Stimulated activated naive CD8-positive, alpha-beta T cell treated with anti-CD3 and anti-CD28 coated beads, Interleukin-15, Interleukin-2, amounts not matched to agents 100 ng/mL and 50 ng/mL, for 24 hours (primary cell): Measurements from ENCODE around the gene SLC23A2.
"Not testable (repeated sequence)": the region's sequence is repeated elsewhere in the genome, so short reads cannot be mapped to it uniquely, and the experiment has no call there.

Experiments used
- H3K27ac Mint-ChIP-seq: one replicate; pipeline ENCODE4 v1.8.0; 2021; ENCODE audit warnings: mild to moderate bottlenecking, mixed read lengths
- H3K27me3 Mint-ChIP-seq: one replicate; pipeline ENCODE4 v1.8.0; 2021; ENCODE audit warnings: mixed read lengths
- H3K36me3 Mint-ChIP-seq: one replicate; pipeline ENCODE4 v1.8.0; 2021; ENCODE audit warnings: low read depth, mixed read lengths
- H3K4me1 Mint-ChIP-seq: one replicate; pipeline ENCODE4 v1.8.0; 2021; ENCODE audit warnings: low read depth, mixed read lengths
- H3K4me3 Mint-ChIP-seq: one replicate; pipeline ENCODE4 v1.8.0; 2021; ENCODE audit warnings: mild to moderate bottlenecking, mixed read lengths
- H3K9me3 Mint-ChIP-seq: one replicate; pipeline ENCODE4 v1.8.0; 2021; ENCODE audit warnings: mixed read lengths

Gene SLC23A2

GRCh38 chr20:5001174-5002076 is at the start of gene SLC23A2:
TSS of gene SLC23A2 (minus strand) at chr20:5001510. CDS start at chr20:4932562, 68,948 bp downstream.
- H3K27ac Mint-ChIP-seq: peak within 1 kb of the TSS; percentile 93
- H3K4me3 Mint-ChIP-seq: peak within 1 kb of the TSS; percentile 97
- H3K27me3 Mint-ChIP-seq: no peaks in the 10 kb centered on the region
- H3K36me3 Mint-ChIP-seq: peaks cover 4% of the 10 kb centered on the region
- H3K4me1 Mint-ChIP-seq: peaks cover 39% of the 10 kb centered on the region
- no peaks in the 10 kb centered on the region for H3K9me3 Mint-ChIP-seq

GRCh38 chr20:5046656-5047339 is 45.5 kb upstream of the SLC23A2 start:
- H3K27me3 Mint-ChIP-seq: no peaks in the 10 kb centered on the region
- peaks cover 4% of the 10 kb centered on the region for H3K4me1 Mint-ChIP-seq
- no peak overlapping the region for H3K27ac Mint-ChIP-seq
- no peaks in the 10 kb centered on the region for H3K9me3 Mint-ChIP-seq
- no peak overlapping the region for H3K4me3 Mint-ChIP-seq
- no peaks in the 10 kb centered on the region for H3K36me3 Mint-ChIP-seq

- Mint-ChIP-seq H3K9me3 (no peaks in the 10 kb centered on the region), H3K36me3 (no peaks in the 10 kb centered on the region), H3K4me3 (no peak overlapping the region), H3K27ac (no peak overlapping the region), H3K4me1 (peaks cover 4% of the 10 kb centered on the region), H3K27me3 (no peaks in the 10 kb centered on the region)
These were observed 44.6 kb upstream of the SLC23A2 start for GRCh38 chr20:5045906-5046305.

- Mint-ChIP-seq H3K36me3 (no peaks in the 10 kb centered on the region), H3K27me3 (no peaks in the 10 kb centered on the region), H3K9me3 (no peaks in the 10 kb centered on the region), H3K27ac (no peak overlapping the region), H3K4me3 (no peak overlapping the region), H3K4me1 (peaks cover 10% of the 10 kb centered on the region)
These were observed 42.8 kb upstream of the SLC23A2 start for GRCh38 chr20:5044075-5044620.

- no peak overlapping the region for H3K4me3 Mint-ChIP-seq
- H3K4me1 Mint-ChIP-seq: peaks cover 13% of the 10 kb centered on the region
- no peaks in the 10 kb centered on the region for H3K27me3 Mint-ChIP-seq
- no peak overlapping the region for H3K27ac Mint-ChIP-seq
- no peaks in the 10 kb centered on the region for H3K36me3 Mint-ChIP-seq
- H3K9me3 Mint-ChIP-seq: no peaks in the 10 kb centered on the region
These were observed 40.1 kb upstream of the SLC23A2 start for GRCh38 chr20:5041433-5041832.

GRCh38 chr20:5040345-5040744 is 39.0 kb upstream of the SLC23A2 start:
- Mint-ChIP-seq H3K27me3 (no peaks in the 10 kb centered on the region), H3K27ac (no peak overlapping the region), H3K4me1 (peaks cover 13% of the 10 kb centered on the region), H3K9me3 (no peaks in the 10 kb centered on the region), H3K36me3 (no peaks in the 10 kb centered on the region), H3K4me3 (no peak overlapping the region)

GRCh38 chr20:5039889-5040288 is 38.6 kb upstream of the SLC23A2 start:
- no peak overlapping the region for H3K4me3 Mint-ChIP-seq
- H3K27ac Mint-ChIP-seq: no peak overlapping the region
- H3K9me3 Mint-ChIP-seq: no peaks in the 10 kb centered on the region
- H3K36me3 Mint-ChIP-seq: no peaks in the 10 kb centered on the region
- no peaks in the 10 kb centered on the region for H3K27me3 Mint-ChIP-seq
- H3K4me1 Mint-ChIP-seq: peaks cover 13% of the 10 kb centered on the region

- no peak overlapping the region for H3K4me3 Mint-ChIP-seq
- H3K9me3 Mint-ChIP-seq: no peaks in the 10 kb centered on the region
- H3K4me1 Mint-ChIP-seq: peaks cover 13% of the 10 kb centered on the region
- H3K27me3 Mint-ChIP-seq: no peaks in the 10 kb centered on the region
- H3K27ac Mint-ChIP-seq: no peak overlapping the region
- no peaks in the 10 kb centered on the region for H3K36me3 Mint-ChIP-seq
These were observed 37.9 kb upstream of the SLC23A2 start for GRCh38 chr20:5039255-5039657.

- Mint-ChIP-seq H3K27ac (no peak overlapping the region), H3K9me3 (no peaks in the 10 kb centered on the region), H3K4me1 (peaks cover 13% of the 10 kb centered on the region), H3K36me3 (no peaks in the 10 kb centered on the region), H3K27me3 (no peaks in the 10 kb centered on the region), H3K4me3 (no peak overlapping the region)
These were observed 35.5 kb upstream of the SLC23A2 start for GRCh38 chr20:5036828-5037227.

- not testable (repeated sequence) for H3K27ac Mint-ChIP-seq, H3K9me3 Mint-ChIP-seq, H3K36me3 Mint-ChIP-seq, H3K4me3 Mint-ChIP-seq, H3K27me3 Mint-ChIP-seq
- H3K4me1 Mint-ChIP-seq: peaks cover 13% of the 10 kb centered on the region
These were observed 34.2 kb upstream of the SLC23A2 start for GRCh38 chr20:5035518-5035917.

- no peak overlapping the region for H3K4me3 Mint-ChIP-seq
- H3K27me3 Mint-ChIP-seq: no peaks in the 10 kb centered on the region
- no peak overlapping the region for H3K27ac Mint-ChIP-seq
- no peaks in the 10 kb centered on the region for H3K36me3 Mint-ChIP-seq
- peaks cover 4% of the 10 kb centered on the region for H3K4me1 Mint-ChIP-seq
- no peaks in the 10 kb centered on the region for H3K9me3 Mint-ChIP-seq
These were observed 32.3 kb upstream of the SLC23A2 start for GRCh38 chr20:5033566-5033965.

- not testable (repeated sequence) for H3K4me1 Mint-ChIP-seq, H3K36me3 Mint-ChIP-seq, H3K27me3 Mint-ChIP-seq, H3K4me3 Mint-ChIP-seq, H3K27ac Mint-ChIP-seq, H3K9me3 Mint-ChIP-seq
These were observed 30.4 kb upstream of the SLC23A2 start for GRCh38 chr20:5031701-5032100.

- Mint-ChIP-seq H3K4me3 (no peak overlapping the region), H3K36me3 (no peaks in the 10 kb centered on the region), H3K27me3 (no peaks in the 10 kb centered on the region), H3K27ac (no peak overlapping the region), H3K4me1 (no peaks in the 10 kb centered on the region), H3K9me3 (no peaks in the 10 kb centered on the region)
These were observed 29.9 kb upstream of the SLC23A2 start for GRCh38 chr20:5031206-5031557.

GRCh38 chr20:5030348-5031205 is 29.3 kb upstream of the SLC23A2 start:
- Mint-ChIP-seq H3K27me3 (no peaks in the 10 kb centered on the region), H3K27ac (no peak overlapping the region), H3K9me3 (no peaks in the 10 kb centered on the region), H3K4me3 (no peak overlapping the region), H3K4me1 (no peaks in the 10 kb centered on the region), H3K36me3 (no peaks in the 10 kb centered on the region)
